ENCODE data around the gene ACYP2. TPM values are rescaled to one million over a fixed set of nuclear protein-coding genes. Genes with fewer than 3 reads are reported as not detected.
"Not testable (repeated sequence)": the region's sequence is repeated elsewhere in the genome, so short reads cannot be mapped to it uniquely, and the experiment has no call there.

ACYP2 gene
- total and polyA plus RNA-seq, 12 donors: 36.9 to 101 (median 53.1) TPM

GRCh38 chr2:54088719-54089118 lies 26.7 kb upstream of the ACYP2 start:
- no peak for DNase-seq

DNA sequence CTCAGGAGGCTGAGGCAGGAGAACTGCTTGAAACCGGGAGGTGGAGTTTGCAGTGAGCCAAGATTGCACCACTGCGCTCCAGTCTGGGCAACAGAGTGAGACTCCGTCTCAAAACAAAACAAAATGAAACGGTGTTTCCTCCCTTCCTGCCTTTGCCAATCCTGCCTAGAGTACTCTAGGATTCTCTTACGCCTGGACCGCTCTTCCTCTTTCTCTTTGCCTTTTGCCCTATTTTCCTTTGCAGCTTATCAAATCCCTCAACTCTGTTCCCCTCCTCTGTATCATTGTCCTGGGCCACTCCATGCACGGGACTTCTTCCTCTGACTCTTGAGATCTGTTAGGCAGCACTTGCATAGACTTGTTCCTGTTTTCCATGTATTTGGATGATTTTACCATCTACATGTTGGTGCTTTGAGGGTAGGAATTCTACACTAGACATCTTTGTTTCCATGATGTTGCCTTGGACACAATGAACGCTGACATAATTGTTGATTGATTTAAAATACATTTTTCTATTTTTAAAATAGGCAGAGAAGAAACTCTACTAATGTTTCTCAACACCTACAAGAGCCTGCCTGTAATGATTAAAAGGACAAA lies 24.8 kb upstream of the ACYP2 start:
- WGBS, 4 donors: 80 to 86% (median 82%) methylated on average over 8 of the region's 8 CpGs
- Histone ChIP-seq H3K4me1 (replicated peaks in 1 of 2) (peaks cover 0 to 13% of the 10 kb centered on the region in 2 donors), H3K27me3 (no peaks in the 10 kb centered on the region), H3K27ac (no peak overlapping the region), H3K36me3 (replicated peaks in 1 of 2) (no peaks in the 10 kb centered on the region), H3K9me3 (replicated peaks in 1 of 3) (no peaks in the 10 kb centered on the region), H3K4me3 (no peak overlapping the region)
- TF ChIP-seq CTCF (IDR thresholded peaks at IDR 0.05) (no peak), POLR2A (IDR thresholded peaks at IDR 0.05) (no peak)
- intact Hi-C loops (cut with DNase I): no loop called here
- no peak for DNase-seq

More at GRCh38 chr2:54088719-54089118, 26.7 kb upstream of the ACYP2 start:
- 37 to 51% (median 44%) methylated on average over 2 of the region's 2 CpGs for WGBS, 4 donors
- H3K36me3 ChIP-seq (replicated peaks in 1 of 2): no peaks in the 10 kb centered on the region
- H3K27ac ChIP-seq: no peak overlapping the region
- peaks cover 0 to 13% of the 10 kb centered on the region in 2 donors for H3K4me1 ChIP-seq (replicated peaks in 1 of 2)
- H3K4me3 ChIP-seq: no peak overlapping the region
- no peaks in the 10 kb centered on the region for H3K9me3 ChIP-seq (replicated peaks in 1 of 3)
- intact Hi-C loops (cut with DNase I): loop anchor here in 1 of 2 donors (10.0 kb wide), 1 partner anchor 124 kb away; no protein-coding TSS in a partner anchor
- TF ChIP-seq POLR2A (IDR thresholded peaks at IDR 0.05) (no peak), CTCF (IDR thresholded peaks at IDR 0.05) (no peak)
- no peaks in the 10 kb centered on the region for H3K27me3 ChIP-seq

GRCh38 chr2:54092940-54093339 lies 22.5 kb upstream of the ACYP2 start:
- H3K27me3 ChIP-seq: no peaks in the 10 kb centered on the region
- no peak overlapping the region for H3K4me3 ChIP-seq
- no peak for TF ChIP-seq POLR2A (IDR thresholded peaks at IDR 0.05)
- no peak for TF ChIP-seq CTCF (IDR thresholded peaks at IDR 0.05)
- H3K9me3 ChIP-seq (replicated peaks in 1 of 3): no peaks in the 10 kb centered on the region
- intact Hi-C loops (cut with DNase I): no loop called here
- WGBS, 4 donors: 71 to 96% (median 81%) methylated on average over 4 of the region's 4 CpGs
- no peaks in the 10 kb centered on the region for H3K36me3 ChIP-seq (replicated peaks in 1 of 2)
- H3K27ac ChIP-seq: no peak overlapping the region
- H3K4me1 ChIP-seq (replicated peaks in 1 of 2): peaks cover 0 to 11% of the 10 kb centered on the region in 2 donors
- DNase-seq: no peak

- intact Hi-C loops (cut with DNase I); DNase-seq; H3K36me3 ChIP-seq (replicated peaks in 1 of 2); H3K27me3 ChIP-seq; H3K9me3 ChIP-seq (replicated peaks in 1 of 3); H3K27ac ChIP-seq; H3K4me3 ChIP-seq; H3K4me1 ChIP-seq (replicated peaks in 1 of 2): not testable (repeated sequence)
- 90 to 94% (median 93%) methylated on average over 6 to 28 of the region's 30 CpGs for WGBS, 4 donors
Observed at GRCh38 chr2:54095406-54095805, 20.0 kb upstream of the ACYP2 start.

DNA sequence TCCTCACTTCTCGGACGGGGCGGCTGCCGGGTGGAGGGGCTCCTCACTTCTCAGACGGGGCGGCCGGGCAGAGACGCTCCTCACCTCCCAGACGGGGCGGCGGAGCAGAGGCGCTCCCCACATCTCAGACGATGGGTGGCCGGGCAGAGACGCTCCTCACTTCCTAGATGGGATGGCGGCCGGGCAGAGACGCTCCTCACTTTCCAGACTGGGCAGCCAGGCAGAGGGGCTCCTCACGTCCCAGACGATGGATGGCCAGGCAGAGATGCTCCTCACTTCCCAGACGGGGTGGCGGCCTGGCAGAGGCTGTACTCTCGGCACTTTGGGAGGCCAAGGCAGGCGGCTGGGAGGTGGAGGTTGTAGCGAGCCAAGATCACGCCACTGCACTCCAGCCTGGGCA lies 19.3 kb upstream of the ACYP2 start:
- intact Hi-C loops (cut with DNase I); DNase-seq; H3K4me1 ChIP-seq (replicated peaks in 1 of 2): not testable (repeated sequence)

More for the DNA sequence above, 19.3 kb upstream of the ACYP2 start:
- H3K4me3 ChIP-seq; H3K27ac ChIP-seq; H3K36me3 ChIP-seq (replicated peaks in 1 of 2); H3K27me3 ChIP-seq; H3K9me3 ChIP-seq (replicated peaks in 1 of 3): not testable (repeated sequence)
- 94 to 95% methylated on average over 11 to 17 of the region's 26 CpGs; no CpG with 5 or more reads in 2 of the 4 donors for WGBS, 4 donors
